ENCODE results near the gene BDKRB2.
"Not testable (repeated sequence)": the region's sequence is repeated elsewhere in the genome, so short reads cannot be mapped to it uniquely, and the experiment has no call there.

The BDKRB2 gene

DNA sequence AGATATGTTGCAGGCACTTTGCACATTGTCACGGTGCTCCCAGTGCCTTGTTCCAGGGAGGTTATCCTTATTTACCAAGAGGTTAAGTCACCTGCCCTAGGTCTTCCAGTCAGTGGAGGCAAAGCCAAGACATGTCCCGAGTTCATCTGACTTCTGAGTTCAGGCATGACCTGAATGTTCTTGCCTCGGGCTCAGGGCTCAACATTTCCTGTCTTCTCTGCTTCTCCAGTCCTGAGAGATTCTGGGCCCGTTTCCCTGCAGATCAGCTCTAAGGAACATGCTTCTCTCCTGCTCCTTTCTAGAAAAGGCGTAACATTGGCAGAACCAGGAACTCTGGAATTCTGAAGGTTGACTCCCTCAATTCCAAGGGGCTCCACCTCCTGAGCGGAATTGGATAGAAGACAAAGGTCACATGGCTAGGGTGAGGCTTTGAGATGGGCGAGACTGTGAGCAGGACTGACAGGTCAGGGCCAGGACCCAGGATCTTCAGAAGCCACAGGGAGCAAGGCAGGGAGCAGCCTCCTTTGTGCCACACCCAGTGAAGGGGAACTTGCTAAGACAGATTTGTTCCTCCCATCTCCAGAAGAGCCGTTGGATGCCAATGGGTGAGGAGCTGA is 19.9 kb downstream of the BDKRB2 start:
- DNase-seq: no peak

DNA sequence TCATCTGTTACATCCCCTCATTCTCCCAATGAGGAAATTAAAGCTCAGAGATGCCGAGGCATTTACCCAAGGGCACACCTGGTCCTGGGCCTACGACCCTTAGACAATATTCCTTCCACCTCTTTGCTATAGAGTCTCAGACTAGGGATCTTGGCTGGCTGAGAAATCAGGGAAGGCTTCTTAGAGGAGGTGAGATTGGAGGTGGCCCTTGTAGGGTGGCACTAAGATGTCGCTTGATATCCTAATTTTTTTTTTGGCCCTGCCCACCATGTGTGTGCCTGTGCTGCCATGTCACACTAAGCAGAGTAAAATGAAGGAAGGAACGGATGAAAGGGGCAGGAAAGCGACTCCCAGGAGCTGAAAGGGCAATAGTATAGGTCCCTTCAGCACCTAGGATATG is 20.6 kb downstream of the BDKRB2 start:
- no peak for DNase-seq

DNA sequence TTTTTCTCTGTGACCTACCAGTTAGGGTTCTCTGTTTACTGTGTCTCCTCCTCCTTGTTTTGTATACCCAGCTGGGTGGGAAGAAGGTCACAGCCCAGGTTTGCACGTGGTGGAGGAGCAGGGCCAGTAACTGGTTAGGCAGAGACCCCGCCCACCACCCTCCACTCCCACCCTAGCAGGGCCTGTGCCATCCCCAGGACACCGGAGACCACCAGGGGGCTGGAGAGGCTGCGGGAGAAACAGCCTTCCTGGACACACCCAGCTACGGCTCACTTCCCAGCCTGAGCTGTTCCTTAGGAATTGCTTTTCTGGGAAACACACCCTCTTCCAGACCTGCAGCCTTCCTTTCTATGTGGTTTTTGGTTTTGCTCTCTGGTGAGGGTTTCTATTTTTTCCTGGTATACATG is 21.1 kb downstream of the BDKRB2 start:
- DNase-seq: no peak

DNA sequence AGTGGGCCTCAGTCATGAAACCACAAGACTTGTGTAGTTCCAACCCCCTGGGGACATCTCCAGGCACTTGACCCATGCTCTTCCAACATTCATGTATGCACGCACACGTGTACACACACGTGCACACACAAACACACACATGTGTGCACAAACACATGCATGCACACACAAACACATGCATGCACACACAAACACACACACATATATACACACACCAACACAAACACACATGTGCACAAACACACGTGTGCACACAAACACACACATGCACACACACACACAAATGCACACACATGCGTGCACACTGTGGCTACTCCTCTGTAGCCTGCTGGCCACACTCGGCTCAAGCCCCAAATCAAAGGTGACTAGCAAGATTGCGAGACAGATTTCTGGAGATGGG is 22.8 kb downstream of the BDKRB2 start:
- DNase-seq: no peak

DNA sequence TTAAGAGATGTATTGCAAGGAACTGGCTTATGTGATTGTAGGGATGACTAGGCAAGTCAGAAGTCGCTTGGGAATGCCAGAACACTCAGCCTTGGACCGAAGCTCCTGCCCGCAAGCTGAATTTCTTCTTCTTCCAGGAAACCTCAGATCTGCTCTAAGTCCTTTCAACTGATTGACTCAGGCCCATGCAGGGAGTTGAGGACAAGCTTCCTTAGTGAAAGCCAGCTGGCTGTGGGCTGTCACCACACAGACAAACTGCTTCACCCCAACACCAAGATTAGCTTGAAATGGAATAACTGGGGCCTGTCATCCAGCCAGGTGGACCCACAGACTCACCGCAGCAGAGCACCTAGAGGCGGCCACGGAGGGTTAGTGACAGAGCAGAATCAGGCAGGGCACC is 24.7 kb downstream of the BDKRB2 start:
- DNase-seq: no peak

DNA sequence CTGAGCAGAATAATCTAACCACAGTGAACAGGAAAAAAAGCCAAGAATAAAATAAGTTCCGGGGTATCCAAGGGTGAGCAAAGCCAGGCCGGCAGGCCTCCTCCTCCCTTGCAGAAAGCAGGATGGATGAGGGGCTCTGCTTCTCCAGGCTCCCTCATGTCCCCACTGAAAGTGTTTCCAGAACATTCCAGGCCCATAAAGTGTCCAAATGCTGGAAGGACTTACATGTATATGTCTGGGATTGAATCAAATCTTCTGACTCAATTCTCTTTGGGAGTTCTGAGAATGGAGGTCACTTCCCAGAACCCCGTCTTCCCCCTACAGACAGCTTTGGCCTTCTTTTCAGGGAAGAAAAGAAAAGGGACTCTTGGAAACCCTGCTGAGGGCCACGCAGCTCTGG is 26.4 kb downstream of the BDKRB2 start:
- DNase-seq: no peak

DNA sequence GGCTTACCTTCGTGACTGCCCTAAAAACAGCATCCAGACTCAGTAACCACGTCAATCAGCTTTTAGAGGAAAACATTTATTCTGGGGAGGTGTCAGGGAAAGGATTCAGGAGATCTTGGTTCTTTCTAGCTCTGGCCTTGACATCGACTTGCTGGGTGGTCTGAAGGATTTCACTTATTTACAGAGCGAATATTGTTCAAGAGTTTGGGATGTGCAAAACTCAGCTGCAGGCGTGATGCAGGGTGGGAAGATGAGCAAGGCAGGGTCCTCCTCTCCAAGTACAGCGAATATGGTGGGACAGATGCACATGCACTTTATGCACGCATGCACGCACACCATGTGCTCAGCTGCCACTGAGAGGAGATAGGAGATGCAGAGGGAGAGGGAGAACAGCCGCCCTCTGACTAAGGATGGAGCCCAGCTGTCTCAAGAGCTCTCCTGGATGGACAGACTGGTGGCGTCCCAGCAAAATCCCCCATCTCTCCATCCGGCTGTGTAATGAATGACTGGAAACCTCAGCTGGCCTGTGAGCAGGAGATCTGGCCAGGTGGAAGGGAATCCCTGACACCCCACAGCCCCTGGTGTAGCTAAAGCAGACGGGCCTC is 27.0 kb downstream of the BDKRB2 start:
- no peak for DNase-seq

DNA sequence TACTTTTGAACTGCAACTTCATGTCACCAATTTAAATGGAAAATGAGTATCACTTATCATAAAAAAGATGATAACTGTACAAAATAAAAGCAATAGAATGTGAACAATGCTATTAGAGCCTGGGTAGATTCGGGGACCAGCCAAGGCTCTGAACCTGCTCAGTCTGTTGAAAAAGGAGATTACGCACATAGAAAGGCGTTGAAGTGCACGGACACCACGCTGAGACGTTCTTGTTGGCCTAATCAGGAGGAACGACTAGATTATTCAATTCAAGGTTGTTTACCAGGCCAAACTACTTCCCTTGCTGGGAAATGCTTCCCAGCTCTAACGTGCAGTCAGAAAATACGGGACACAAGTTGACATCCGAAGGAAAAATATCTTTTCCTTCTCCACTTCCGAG is 27.9 kb downstream of the BDKRB2 start:
- DNase-seq: no peak

DNA sequence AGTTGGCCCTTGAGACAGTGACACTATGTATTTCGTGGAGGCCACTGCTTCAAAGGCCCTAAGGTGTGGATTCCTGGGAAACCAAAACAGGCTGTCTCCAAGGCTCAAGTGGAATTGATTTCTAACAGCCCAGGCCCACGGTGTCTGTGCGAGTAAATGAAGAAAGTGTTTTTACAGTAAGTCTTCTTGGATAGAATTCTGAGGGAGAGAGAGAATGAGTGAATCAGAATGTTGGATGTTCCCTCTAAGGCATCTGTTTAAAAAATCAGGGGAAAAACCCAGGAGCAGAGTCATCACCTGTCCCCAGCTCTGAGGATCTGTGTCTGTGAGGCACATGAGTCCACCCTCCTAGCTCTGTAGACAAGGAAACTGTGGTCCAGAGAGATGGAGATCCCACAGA is 29.0 kb downstream of the BDKRB2 start:
- no peak for DNase-seq

DNA sequence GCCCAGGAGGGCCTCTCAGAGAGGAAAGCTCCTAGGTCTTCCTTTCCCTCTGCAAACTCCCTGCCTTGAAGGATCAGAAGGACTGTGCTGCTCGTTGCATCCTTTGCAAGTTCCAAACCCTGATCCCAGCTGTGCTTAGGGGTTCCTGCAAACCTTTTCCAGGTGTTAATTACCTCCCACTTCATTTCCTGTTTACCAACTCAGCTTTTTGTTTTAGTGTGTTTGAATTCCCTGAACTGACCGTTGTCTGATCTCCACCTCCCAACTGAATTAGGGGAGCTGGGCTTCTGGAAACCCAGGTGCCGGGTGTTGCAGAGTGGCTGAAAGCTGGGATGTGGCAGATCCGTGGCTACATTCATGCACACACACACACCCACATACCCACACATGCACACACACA is 30.8 kb downstream of the BDKRB2 start:
- no peak for DNase-seq

DNA sequence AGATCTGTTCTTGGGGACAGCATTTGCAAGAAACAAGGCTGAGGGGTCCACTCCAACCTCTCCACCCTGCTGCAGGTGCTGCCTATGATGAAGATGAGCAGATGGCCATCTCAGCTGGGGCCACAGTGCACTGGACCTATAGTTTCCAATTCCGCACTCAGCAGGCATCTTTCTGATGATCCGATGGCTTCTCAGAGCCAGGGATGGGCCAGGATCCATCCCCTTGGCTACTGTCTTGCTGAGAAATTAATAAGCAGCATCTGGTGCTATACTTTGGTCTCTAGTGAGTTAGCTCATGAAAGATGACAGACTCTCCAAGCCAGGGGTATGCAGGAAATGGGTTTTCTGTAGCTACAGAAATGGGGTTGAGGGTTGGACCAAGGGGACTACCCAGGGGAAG is 33.0 kb downstream of the BDKRB2 start:
- DNase-seq: no peak

DNA sequence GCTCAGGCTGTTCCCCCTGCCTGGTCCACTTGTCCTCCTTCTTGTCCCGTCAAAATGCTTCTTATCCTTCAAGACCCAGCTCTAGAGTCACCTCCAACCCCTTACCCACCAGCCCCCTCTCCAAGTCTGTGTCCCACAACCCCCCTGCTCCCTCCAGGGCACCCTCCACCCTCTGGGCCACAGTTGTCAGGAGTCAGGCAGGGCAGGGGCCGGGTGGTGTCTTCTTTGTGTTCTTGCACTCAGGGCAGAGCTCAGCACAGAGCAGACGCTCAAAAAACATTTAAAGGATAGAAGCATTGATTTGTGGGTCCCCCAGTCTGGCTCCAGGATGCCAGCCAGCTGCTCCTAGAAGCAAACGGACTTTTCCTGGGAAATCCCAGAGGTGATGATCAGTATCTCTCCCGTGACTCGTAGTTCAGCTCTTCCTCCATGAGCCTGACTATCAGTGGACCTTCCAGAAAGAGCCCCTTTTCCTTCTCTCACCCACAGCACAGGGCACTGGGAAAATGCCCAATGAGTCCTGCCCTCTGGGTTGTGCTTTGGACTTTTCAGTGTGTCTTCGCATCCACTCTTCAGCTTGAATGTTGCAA is 34.1 kb downstream of the BDKRB2 start:
- DNase-seq: no peak

DNA sequence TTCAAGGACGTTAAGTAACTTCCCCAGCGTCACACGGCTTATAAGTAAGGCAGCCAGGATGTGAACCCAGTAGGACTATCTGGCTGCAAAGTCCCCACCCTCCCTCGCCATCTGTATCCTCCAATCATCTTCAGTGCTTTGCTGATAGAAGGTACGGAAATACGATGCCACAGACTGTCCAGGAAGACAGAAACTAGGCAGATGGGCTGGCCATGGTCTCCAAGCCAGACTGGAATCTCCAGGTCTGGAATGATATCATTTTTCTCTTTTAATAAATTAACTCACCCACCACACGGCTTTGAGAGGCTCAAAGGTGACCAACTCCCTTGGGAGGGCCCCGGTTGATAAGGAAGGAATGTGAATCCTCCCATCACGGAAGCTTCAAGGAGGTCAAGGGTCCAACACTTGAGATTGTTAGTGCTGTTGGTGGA is 35.1 kb downstream of the BDKRB2 start:
- no peak for DNase-seq

DNA sequence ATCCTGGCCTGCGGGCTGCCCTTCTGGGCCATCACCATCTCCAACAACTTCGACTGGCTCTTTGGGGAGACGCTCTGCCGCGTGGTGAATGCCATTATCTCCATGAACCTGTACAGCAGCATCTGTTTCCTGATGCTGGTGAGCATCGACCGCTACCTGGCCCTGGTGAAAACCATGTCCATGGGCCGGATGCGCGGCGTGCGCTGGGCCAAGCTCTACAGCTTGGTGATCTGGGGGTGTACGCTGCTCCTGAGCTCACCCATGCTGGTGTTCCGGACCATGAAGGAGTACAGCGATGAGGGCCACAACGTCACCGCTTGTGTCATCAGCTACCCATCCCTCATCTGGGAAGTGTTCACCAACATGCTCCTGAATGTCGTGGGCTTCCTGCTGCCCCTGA is 36.0 kb downstream of the BDKRB2 start:
- DNase-seq: no peak

DNA sequence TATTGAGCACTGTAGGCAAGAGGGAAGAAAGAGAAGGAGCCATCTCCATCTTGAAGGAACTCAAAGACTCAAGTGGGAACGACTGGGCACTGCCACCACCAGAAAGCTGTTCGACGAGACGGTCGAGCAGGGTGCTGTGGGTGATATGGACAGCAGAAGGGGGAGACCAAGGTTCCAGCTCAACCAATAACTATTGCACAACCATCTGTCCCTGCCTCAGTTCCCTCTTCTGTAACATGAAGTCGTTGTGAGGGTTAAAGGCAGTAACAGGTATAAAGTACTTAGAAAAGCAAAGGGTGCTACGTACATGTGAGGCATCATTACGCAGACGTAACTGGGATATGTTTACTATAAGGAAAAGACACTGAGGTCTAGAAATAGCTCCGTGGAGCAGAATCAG is 37.5 kb downstream of the BDKRB2 start:
- no peak for DNase-seq

DNA sequence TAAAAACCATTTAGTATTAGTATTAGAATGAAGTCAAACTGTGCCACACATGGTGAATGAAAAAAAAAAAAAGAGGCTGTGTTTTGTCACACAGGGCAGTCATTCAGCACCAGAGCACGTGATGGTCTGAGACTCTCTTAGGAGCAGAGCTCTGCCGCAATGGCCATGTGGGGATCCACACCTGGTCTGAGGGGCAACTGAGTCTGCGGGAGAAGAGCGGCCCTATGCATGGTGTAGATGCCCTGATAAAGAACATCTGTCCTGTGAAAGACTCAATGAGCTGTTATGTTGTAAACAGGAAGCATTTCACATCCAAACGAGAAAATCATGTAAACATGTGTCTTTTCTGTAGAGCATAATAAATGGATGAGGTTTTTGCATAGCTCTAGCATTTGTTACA is 39.1 kb downstream of the BDKRB2 start:
- DNase-seq: peak in 10 of 51 donors; percentile 2 to 32 (median 8)

DNA sequence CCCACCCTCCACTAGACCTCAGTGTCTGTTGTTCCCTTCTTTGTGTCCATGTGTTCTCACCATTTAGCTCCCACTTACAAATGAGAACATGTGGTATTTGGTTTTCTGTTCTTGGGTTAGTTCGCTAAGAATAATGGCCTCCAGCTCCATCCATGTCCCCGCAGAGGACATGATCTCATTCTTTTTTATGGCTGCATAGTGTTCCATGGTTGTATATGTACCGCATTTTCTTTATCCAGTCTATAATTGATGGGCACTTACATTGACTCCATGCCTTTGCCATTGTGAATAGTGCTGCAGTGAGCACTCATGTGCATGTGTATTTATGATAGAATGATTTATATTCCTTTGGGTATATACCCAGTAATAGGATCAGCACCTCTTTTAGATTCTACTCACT is 40.4 kb downstream of the BDKRB2 start:
- not testable (repeated sequence) for DNase-seq

DNA sequence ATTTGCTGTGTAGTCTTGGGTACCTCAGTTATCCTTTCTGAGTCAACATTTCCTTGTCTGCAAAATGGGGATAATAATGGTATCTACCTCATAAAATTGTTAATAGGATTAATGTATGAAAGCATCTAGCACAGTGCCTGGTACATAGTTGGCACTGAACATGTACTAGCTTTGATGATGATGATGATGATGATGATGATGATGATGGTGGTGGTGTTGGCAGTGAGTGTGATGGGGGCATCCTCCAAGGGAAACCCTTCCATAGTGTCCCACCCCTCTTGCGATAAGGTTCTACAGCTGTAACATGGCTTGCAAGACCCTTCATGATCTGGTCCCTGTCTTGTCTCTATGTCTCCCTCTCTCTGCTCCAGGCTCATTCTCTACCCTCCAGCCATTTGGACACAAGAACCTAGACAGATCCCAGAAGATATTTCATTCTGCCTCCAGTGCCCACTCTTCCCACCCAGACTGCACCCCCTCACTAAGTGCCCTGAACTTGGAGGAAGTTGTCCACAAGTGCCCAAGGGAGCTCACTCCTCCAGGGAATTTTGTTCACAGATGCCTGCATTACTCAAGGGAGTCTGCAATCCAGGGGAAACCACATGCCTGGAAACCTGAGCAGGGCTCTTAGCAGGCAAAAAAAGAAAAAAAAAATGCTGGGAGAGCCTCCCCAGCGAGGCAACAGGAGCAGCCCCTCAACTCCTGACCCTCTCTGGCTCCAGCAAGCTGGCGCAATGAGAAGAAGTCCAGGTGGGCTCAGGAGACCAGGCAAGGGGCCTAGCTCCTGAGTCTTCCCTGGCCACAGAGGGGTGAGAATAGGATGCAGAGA is 41.3 kb downstream of the BDKRB2 start:
- no peak for DNase-seq

DNA sequence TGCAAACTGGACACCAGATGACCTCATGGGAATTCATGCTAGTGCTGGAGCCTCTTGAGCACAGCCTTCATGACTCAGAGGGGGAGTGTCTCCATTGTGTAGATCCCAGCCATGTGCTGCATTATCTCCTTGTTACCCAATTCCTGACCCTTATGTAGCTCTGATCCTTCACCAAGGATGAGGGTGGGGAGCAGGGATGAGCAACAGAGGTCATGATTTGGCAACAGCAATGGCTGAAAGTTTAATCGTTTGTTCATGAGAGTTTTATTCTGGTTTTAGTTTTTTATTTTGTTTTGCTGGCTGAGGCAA is 41.9 kb downstream of the BDKRB2 start:
- DNase-seq: no peak

DNA sequence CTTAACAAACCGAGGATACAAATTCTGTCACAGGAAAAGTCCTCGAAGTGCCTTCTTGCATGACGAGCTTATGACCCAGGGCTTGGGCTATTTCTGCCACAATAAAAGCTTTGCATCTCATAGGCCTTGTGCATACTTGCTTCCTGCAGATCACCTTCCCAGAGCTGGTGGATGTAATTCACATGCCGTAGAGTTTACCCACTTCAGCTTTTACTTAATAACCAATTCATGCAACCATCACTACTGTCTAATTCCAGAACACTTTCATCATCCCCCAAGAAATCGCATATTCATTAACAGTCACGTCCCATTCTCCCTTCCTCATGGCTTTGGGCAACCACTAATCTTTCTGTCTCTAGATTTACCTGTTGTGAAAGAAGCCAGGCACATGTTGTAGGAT is 42.4 kb downstream of the BDKRB2 start:
- no peak for DNase-seq

DNA sequence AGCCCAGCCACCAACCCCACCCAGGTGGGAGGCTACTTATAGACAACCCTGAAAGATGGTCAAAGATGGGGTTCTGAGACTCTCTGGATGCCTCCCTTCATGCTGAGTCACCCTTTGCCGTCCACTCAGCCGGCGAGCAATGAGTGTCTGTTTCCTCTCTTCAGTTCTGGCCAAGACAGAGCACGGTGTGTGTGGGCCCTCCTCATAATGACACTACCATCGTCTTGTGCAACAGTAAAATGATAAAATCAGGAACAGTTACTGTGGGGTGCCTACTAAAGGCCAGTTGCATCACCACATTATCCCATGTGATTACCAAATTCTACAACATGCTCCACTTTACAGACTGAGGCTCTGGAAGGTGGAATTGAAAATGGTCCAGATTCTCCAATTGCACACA is 44.4 kb downstream of the BDKRB2 start:
- DNase-seq: no peak

DNA sequence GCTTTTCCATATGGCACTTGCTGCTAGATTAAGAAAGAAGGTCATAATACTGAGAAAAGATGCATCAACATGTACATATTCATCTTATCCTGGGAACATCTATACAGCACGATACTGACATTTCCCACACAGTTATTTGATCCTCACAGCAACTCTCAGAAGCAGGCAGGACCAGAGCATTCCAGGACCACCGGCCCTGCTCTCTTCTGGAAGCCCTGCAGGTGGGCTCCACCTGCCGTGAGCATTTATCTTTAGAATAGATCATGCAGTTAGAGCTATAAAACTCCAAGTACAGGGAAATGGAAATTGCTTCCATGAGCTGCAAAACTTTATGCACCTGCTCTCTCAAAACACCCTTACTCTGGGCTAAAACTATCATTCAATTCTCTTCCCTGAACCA is 45.8 kb downstream of the BDKRB2 start:
- DNase-seq: no peak

DNA sequence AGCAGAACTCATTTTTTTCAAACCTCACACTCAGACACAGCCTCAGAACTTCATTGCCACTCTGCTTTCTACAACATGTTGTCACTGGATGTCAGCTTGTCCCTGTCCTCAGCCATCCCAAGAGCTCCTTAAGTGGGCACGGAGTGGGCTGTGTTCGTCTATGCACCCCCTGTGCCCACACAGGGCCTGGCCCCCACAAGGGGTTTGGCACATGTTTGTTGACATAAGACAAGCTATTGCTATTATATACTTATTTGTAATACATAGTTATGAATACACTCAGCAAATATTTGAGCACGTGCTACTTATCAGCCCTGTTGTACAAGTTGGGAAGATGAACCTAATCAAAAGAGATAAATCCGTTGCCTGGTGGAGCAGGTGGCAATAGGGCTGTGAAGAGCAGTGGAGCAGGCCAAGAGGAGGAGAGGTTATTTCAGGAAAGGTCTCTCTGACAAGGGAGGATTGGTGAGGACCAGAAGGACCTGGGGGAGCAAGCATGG is 47.1 kb downstream of the BDKRB2 start:
- no peak for DNase-seq

Data from hypothalamus (tissue), 51 donors.